ENCODE data around the gene HBZ. TPM values are rescaled to one million over a fixed set of nuclear protein-coding genes. Genes with fewer than 3 reads are reported as not detected.

HBZ gene
- total and polyA plus RNA-seq, 9 of the 15 experiments (the other 6 are each of a cell fraction or from before 2014, with no cell fraction given), result 58.0 to 610 (median 113) TPM

- TF ChIP-seq ATF4 (CRISPR knock-in tag; IDR thresholded peaks at IDR 0.05) (peak; percentile 39; the same call in 1 of the 2 replicates), ETV6 (IDR thresholded peaks at IDR 0.05; ENCODE audit: borderline replicate concordance in 1 of 2, low read depth in 2 of 2, low read length in 1 of 2) (no peak), ETV6 (CRISPR knock-in tag; IDR thresholded peaks at IDR 0.05; ENCODE audit: borderline replicate concordance) (no peak), SOX6 (IDR thresholded peaks at IDR 0.05) (peak; percentile 79), ZFPM2 (CRISPR knock-in tag; IDR thresholded peaks at IDR 0.05) (no peak), MYNN (IDR thresholded peaks at IDR 0.05) (peak; percentile 89), MYNN (CRISPR knock-in tag; IDR thresholded peaks at IDR 0.05) (no peak), CHD4 (IDR thresholded peaks at IDR 0.05; ENCODE audit: insufficient read depth, insufficient replicate concordance, low read depth, low read length, poor library complexity, severe bottlenecking) (no peak), HDAC8 (tag; IDR thresholded peaks at IDR 0.05) (no peak), PTBP1 (IDR thresholded peaks at IDR 0.05; ENCODE audit: low read depth, low read length) (0 out of 2 replicates have a peak, but pooled peaks have one; percentile 34), TAF9B (IDR thresholded peaks at IDR 0.05; ENCODE audit: partially characterized antibody) (no peak), ZNF239 (CRISPR knock-in tag; IDR thresholded peaks at IDR 0.05) (peak; percentile 19; the same call in 1 of the 2 replicates), ZC3H8 (IDR thresholded peaks at IDR 0.05) (no peak), CREB1 (IDR thresholded peaks at IDR 0.05) (peak; percentile 63; the same call in 1 of the 2 replicates), CREB1 (CRISPR knock-in tag; IDR thresholded peaks at IDR 0.05) (no peak), NCOA1 (IDR thresholded peaks at IDR 0.05; ENCODE audit: low read depth) (peak; percentile 41; the same call in 1 of the 2 replicates), RAD51 (IDR thresholded peaks at IDR 0.05; ENCODE audit: borderline replicate concordance, low read depth) (no peak), SRSF3 (IDR thresholded peaks at IDR 0.05; ENCODE audit: insufficient read depth, low read length) (no peak), KAT2B (IDR thresholded peaks at IDR 0.05; ENCODE audit: low read depth, low read length) (no peak), BRF1 (IDR thresholded peaks at IDR 0.05; ENCODE audit: borderline replicate concordance, extremely low read depth, insufficient read length) (no peak), MEF2D (tag; conservative IDR thresholded peaks at IDR 0.05; ENCODE audit: low read depth) (no peak; the same call in 1 of the 2 replicates)
- TF ChIP-seq, protein P1, sequence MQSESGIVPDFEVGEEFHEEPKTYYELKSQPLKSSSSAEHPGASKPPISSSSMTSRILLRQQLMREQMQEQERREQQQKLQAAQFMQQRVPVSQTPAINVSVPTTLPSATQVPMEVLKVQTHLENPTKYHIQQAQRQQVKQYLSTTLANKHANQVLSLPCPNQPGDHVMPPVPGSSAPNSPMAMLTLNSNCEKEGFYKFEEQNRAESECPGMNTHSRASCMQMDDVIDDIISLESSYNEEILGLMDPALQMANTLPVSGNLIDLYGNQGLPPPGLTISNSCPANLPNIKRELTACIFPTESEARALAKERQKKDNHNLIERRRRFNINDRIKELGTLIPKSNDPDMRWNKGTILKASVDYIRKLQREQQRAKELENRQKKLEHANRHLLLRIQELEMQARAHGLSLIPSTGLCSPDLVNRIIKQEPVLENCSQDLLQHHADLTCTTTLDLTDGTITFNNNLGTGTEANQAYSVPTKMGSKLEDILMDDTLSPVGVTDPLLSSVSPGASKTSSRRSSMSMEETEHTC (IDR thresholded peaks at IDR 0.05), result 0 out of 2 replicates have a peak, but pooled peaks have one; percentile 22
- TF ChIP-seq, protein P2, sequence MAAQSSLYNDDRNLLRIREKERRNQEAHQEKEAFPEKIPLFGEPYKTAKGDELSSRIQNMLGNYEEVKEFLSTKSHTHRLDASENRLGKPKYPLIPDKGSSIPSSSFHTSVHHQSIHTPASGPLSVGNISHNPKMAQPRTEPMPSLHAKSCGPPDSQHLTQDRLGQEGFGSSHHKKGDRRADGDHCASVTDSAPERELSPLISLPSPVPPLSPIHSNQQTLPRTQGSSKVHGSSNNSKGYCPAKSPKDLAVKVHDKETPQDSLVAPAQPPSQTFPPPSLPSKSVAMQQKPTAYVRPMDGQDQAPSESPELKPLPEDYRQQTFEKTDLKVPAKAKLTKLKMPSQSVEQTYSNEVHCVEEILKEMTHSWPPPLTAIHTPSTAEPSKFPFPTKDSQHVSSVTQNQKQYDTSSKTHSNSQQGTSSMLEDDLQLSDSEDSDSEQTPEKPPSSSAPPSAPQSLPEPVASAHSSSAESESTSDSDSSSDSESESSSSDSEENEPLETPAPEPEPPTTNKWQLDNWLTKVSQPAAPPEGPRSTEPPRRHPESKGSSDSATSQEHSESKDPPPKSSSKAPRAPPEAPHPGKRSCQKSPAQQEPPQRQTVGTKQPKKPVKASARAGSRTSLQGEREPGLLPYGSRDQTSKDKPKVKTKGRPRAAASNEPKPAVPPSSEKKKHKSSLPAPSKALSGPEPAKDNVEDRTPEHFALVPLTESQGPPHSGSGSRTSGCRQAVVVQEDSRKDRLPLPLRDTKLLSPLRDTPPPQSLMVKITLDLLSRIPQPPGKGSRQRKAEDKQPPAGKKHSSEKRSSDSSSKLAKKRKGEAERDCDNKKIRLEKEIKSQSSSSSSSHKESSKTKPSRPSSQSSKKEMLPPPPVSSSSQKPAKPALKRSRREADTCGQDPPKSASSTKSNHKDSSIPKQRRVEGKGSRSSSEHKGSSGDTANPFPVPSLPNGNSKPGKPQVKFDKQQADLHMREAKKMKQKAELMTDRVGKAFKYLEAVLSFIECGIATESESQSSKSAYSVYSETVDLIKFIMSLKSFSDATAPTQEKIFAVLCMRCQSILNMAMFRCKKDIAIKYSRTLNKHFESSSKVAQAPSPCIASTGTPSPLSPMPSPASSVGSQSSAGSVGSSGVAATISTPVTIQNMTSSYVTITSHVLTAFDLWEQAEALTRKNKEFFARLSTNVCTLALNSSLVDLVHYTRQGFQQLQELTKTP (IDR thresholded peaks at IDR 0.05; ENCODE audit: low read depth in 1 of 2, partially characterized antibody in 2 of 2), result peak in 1 of 2 experiments; percentile 14
- TF ChIP-seq, protein P3, sequence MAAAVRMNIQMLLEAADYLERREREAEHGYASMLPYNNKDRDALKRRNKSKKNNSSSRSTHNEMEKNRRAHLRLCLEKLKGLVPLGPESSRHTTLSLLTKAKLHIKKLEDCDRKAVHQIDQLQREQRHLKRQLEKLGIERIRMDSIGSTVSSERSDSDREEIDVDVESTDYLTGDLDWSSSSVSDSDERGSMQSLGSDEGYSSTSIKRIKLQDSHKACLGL (CRISPR knock-in tag; IDR thresholded peaks at IDR 0.05; ENCODE audit: borderline replicate concordance, poor library complexity, severe bottlenecking), result no peak
Measured at GRCh38 chr16:143047-143446, 9.4 kb upstream of the HBZ start (continued).
